Fibroblast of the aortic adventitia (primary cell): ENCODE data around the gene SLC19A2. TPM values are rescaled to one million over a fixed set of nuclear protein-coding genes. Genes with fewer than 3 reads are reported as not detected.
"Not testable (repeated sequence)": the region's sequence is repeated elsewhere in the genome, so short reads cannot be mapped to it uniquely, and the experiment has no call there.

Experiments
- DNase-seq: peaks from one replicate; pipeline ENCODE4 v3.0.0-alpha.2; 2010; ENCODE audit warnings: low read depth
- H3K4me3 ChIP-seq: 2 replicates; pipeline ENCODE4 v1.5.1; 2011; ENCODE audit warnings: low read depth, mild to moderate bottlenecking, control low read depth, low read length, moderate library complexity
- total RNA-seq: library from RNA; depleted of rRNA; stranded (reverse); fragments of >200 nt; gene quantifications from 2 replicates; pipeline ENCODE4 v1.2.3, GENCODE V29; 2012; ENCODE audit warnings: low replicate concordance
- TF ChIP-seq, protein P1 (sequence below): IDR thresholded peaks from 2 replicates; pipeline ENCODE4 v1.5.1; 2011; ENCODE audit warnings: mild to moderate bottlenecking, low read length, control low read depth, inconsistent platforms; ENCODE audit not compliant: insufficient read depth

SLC19A2 gene
- total RNA-seq, 1 donor = 7.7 TPM

- DNase-seq = no peak
- TF ChIP-seq, protein P1, sequence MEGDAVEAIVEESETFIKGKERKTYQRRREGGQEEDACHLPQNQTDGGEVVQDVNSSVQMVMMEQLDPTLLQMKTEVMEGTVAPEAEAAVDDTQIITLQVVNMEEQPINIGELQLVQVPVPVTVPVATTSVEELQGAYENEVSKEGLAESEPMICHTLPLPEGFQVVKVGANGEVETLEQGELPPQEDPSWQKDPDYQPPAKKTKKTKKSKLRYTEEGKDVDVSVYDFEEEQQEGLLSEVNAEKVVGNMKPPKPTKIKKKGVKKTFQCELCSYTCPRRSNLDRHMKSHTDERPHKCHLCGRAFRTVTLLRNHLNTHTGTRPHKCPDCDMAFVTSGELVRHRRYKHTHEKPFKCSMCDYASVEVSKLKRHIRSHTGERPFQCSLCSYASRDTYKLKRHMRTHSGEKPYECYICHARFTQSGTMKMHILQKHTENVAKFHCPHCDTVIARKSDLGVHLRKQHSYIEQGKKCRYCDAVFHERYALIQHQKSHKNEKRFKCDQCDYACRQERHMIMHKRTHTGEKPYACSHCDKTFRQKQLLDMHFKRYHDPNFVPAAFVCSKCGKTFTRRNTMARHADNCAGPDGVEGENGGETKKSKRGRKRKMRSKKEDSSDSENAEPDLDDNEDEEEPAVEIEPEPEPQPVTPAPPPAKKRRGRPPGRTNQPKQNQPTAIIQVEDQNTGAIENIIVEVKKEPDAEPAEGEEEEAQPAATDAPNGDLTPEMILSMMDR = no peak
- no peak overlapping the region for H3K4me3 ChIP-seq
These were observed 23.6 kb upstream of the SLC19A2 start for GRCh38 chr1:169509354-169509753.

DNA sequence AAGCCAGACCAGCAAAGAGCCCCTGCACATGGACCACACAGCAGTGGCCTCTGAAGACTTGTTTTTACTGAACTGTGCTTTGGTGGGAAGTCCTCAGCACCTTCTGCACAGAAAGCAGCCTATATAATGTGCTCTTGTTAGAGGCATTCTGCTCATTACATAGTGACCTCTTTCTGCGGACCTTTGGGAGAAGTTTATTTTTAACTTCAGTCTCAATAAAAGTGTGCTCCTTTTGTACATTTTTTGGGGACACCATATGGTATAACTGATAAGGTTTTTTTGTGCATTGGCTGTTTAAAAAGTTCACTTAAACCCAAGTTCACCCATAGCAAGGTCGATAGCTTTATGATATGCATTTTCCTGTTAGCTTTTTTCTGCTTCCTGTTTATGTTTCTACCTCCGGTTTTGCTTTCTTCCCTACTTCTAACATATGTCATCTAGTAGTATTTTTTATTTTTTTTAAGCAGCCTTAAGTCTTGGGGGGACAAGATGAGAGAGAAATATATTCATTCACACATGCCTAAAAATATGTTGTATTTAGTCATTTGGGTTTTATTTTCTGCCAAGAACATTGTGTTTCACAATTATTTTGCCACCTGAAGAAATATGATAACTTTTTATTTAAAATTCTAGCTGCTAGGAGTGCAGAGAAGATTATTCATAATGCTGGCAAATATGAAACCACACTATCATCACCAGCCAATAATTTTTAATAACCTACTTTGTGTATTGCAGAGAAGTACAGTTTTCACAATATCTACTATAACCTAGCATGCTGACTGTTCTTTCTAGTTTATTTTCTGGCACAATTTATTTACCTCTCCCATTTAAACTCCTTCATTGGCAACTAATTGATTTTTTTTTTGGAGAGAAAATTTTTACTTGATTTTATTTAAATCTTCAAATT is 22.9 kb upstream of the SLC19A2 start:
- no peak for DNase-seq
- H3K4me3 ChIP-seq = no peak overlapping the region
- TF ChIP-seq, protein P1 = no peak

DNA sequence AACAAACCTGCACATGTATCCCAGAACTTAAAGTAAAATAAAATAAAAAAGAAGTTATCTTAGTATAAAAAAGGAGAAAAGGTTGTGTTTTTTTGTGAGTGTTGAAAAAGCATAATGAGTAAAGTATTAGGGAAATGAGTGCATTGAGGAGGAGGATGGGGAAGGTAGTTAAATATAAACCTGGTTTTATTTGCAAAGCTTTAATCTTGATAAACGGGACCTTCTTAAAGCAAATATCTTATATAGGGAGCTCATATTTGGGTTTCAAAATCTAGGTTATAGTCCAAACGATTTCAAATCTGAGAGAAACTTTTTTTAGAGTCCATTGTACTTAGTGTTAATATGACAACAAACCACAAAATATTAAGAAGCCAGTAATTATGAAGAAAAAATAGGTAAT is 21.7 kb upstream of the SLC19A2 start:
- H3K4me3 ChIP-seq = no peak overlapping the region
- no peak for DNase-seq
- TF ChIP-seq, protein P1 = no peak

DNA sequence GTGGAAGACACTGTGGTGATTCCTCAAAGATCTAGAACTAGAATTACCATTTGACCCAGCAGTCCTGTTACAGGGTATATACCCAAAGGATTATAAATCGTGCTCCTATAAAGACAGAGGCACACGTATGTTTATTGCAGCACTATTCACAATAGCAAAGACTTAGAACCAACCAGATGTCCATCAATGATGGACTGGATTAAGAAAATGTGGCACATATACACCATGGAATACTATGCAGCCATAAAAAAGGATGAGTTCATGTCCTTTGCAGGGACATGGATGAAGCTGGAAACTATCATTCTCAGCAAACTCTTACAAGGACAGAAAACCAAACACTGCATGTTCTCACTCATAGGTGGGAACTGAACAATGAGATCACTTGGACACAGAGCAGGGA is 17.9 kb upstream of the SLC19A2 start:
- DNase-seq, H3K4me3 ChIP-seq: not testable (repeated sequence)

- TF ChIP-seq, protein P1 = no peak
- no peak overlapping the region for H3K4me3 ChIP-seq
- no peak for DNase-seq
These were observed 14.1 kb upstream of the SLC19A2 start for GRCh38 chr1:169499807-169500206.

GRCh38 chr1:169497317-169497716 is 11.6 kb upstream of the SLC19A2 start:
- TF ChIP-seq, protein P1 = no peak
- H3K4me3 ChIP-seq = no peak overlapping the region
- DNase-seq = no peak

GRCh38 chr1:169495916-169496315 is 10.2 kb upstream of the SLC19A2 start:
- TF ChIP-seq, protein P1 = no peak
- no peak overlapping the region for H3K4me3 ChIP-seq
- no peak for DNase-seq
